Right renal pelvis (tissue), 4 donors: ENCODE measurements around the gene CHRNA9. TPM values are rescaled to one million over a fixed set of nuclear protein-coding genes. Genes with fewer than 3 reads are reported as not detected.

Experiments
- DNase-seq, 4 donors: peaks; one replicate each; pipeline ENCODE4 v3.0.0-alpha.2; 2013; ENCODE audit warnings: low read depth in 4 of 4, low spot score in 3 of 4, missing footprints in 1 of 4
- polyA plus RNA-seq, 4 donors: library from polyadenylated mRNA; unstranded; fragments of 120-200 nt; gene quantifications; one replicate each; pipeline ENCODE4 v1.2.1, GENCODE V29; 2013; ENCODE audit not compliant: insufficient read length in 4 of 4

CHRNA9 gene
- polyA plus RNA-seq, 4 donors = 0.80 to 1.2 (median 0.91) TPM

- no peak for DNase-seq
These were observed 27.3 kb upstream of the CHRNA9 start for GRCh38 chr4:40307627-40308497.

DNA sequence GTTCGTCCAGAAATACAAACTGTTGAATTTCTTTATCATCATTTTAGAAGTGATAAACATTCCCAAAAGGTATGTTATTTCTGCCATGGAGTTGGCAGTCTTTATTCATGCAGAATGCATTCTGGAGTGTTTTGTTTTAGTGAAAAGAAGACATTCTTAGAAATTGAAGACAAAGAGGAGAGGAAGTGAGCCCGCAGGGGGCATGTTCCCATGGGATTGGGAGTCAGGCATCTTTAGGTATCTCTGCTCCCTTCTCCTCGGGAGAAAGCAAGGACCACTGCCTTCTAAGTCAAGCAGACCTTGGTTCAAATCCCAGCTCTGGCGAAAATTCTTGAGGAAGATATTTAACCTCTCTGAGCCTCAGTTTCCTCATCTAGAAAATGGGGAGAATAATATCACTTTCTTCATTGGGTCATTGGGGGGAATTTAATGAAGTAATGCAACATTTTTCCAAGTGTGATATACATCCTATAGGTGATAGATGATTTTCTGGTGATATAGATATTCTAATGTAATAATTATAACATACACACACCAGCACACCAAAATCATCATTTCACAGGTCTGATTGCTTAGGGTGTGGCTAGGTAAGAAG, 26.5 kb upstream of the CHRNA9 start:
- no peak for DNase-seq

- DNase-seq = peak; percentile 82 to 85 (median 83)
These were observed 25.8 kb upstream of the CHRNA9 start for GRCh38 chr4:40309250-40309774.

- no peak for DNase-seq
These were observed 24.9 kb upstream of the CHRNA9 start for GRCh38 chr4:40310225-40310624.

DNA sequence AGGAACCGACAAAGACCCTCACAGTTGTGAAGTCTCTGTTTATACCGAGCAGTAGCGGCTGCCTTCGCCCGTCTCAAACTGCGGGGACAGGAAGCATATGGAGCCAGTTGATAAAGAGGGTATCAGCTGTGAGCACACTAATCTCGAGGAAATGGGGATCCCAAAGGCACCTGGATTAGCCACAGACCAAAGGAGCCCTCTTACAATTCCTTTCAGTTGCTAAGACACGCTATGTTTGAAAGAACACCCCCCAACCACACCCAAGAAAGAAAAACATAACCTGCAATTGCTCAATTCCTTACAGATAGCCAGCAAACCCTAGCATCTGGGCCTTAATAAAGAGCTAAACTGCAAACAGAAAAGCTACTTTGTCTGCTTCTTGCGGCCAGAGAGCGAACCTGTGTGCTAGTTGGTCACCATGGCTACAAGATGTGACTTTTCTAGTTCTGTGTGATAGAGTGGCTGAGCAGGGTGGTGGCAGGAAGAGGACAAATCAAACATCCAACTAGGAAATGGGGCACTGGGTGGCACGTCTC, 23.3 kb upstream of the CHRNA9 start:
- DNase-seq = no peak

DNA sequence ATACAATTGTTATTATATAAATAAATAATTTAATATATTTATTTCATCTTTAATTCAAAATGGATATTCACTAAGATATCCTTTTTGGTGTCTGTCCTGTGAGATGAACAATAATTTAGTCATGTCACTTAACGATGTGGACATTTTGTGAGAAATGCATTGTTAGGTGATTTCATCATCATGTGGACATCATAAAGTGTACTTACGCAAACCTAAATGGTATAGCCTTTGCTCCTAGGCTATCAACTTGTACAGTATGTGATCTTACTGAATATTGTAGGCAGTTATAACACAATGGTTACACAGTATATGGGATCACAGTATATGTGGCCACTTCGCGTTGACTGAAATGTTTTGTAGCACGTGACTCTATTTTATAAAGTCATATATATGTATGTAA, 20.2 kb upstream of the CHRNA9 start:
- DNase-seq = no peak

- no peak for DNase-seq
These were observed 18.8 kb upstream of the CHRNA9 start for GRCh38 chr4:40316333-40316781.

DNA sequence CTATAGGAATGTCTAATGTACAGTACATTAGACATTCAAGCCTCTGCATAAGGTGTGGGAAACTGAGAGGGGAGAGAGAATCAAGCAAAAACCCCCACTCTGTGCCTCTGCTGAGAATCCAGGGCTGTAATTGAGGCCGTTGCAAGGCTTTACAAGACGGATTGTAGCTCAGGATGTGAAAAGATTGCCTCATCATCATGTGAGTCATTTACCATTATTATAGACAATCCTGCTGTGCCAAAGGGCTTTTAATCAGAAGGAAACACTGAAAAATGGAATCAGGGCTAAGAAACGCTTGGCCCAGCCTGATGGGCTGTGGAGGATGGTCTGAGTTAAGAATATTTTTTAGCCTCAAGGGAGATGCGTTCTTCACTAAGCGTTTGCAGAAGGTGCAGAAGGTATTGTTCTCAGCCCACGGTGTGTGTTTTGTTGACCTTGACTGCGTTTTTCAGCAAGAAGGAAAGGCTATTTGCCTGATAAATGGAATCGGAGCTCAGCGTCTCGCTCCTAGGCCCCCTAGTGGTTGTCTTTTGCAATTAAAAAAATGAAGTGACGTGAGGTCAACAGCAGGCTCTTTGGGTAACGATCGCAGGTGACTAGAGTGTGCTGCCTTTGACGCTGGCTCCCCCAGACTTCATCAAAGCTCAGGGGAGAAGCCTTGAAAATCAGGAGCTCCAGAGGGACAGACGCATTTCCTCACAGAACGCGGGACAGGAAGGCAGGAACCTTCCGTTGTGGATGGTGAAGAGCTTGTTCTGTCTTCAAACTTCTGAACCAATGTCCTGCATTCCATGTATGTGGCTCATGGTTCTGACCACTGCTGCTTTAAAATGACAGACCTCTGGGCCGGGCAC, 18.1 kb upstream of the CHRNA9 start:
- peak in 2 of 4 donors; percentile 59 to 65 for DNase-seq

DNA sequence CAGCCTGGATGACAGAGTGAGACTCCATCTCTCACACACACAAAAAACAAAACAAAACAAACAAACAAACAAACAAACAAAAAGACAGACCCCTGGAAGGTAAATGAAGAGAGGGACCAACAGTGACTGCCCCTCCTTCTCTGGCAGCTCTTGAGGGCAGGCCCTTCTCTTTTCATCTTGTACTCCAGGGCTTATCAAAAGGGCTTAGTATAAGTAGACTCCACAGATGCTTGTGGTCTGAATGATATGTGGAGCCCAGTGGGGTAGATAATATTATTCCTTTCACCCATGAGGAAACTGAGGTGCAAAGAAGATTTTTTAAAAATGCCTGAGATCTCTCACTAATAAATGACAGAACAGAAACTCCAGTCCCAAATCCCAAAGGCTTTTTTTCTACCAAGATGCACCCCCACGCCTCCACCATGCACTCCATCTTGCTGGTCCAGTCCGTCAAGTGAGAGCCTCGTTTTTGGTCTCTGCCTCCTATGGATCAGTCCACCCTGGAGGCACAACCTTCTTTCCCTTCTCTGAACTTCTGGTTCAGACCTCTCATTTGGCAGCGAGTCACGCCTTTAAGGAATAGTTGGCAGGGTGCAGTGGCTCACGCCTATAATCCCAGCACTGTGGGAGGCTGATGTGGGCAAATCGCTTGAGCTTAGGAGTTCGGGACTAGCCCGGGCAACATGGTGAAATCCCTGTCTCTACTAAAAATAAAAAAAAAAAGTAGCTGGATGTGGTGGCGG, 17.0 kb upstream of the CHRNA9 start:
- DNase-seq = no peak

- DNase-seq = no peak
These were observed 13.4 kb upstream of the CHRNA9 start for GRCh38 chr4:40321574-40322275.

- no peak for DNase-seq
These were observed 12.3 kb upstream of the CHRNA9 start for GRCh38 chr4:40322811-40323210.

GRCh38 chr4:40323866-40324265, 11.3 kb upstream of the CHRNA9 start:
- no peak for DNase-seq

- DNase-seq = no peak
These were observed 9.6 kb upstream of the CHRNA9 start for GRCh38 chr4:40325406-40326019.

- DNase-seq = no peak
These were observed 7.8 kb upstream of the CHRNA9 start for GRCh38 chr4:40327340-40327739.

- DNase-seq = no peak
These were observed 6.8 kb upstream of the CHRNA9 start for GRCh38 chr4:40328383-40328782.

GRCh38 chr4:40329805-40330204, 5.3 kb upstream of the CHRNA9 start:
- DNase-seq = no peak

GRCh38 chr4:40330536-40330935, 4.6 kb upstream of the CHRNA9 start:
- no peak for DNase-seq

DNA sequence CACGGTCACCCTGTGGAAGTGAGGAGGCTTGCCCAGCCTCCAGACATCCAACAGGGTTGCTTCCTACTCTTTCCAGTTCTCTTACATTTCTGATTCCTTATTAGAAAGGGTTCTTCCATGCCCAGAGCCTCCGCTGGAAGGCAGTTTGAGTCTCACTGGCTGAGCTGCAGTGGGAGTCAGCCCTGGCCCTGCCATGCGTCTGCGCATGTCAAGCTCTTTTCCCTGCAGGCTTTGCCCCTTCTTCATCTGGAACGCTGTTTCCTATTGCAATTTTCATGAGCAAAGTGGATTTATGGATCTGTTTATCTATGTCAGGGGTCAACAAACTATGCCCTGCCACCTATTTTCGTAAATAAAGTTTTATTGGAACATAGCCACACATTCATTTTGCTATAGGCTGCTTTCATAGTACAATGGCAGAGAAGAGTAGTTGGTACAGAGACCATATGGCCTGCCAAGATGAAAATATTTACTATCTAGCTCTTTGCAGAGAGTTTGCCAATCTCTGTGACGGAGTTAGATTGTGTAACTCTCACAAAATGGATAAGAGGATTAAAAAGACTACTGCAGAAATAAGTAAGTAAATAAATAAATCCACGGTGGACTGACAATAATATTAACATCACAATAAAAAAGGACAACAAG, 3.9 kb upstream of the CHRNA9 start:
- DNase-seq = no peak
